ENCODE data around the gene RTF2.

Gene RTF2

GRCh38 chr20:56453352-56453751 is 15.1 kb upstream of the RTF2 start:
- Histone ChIP-seq H3K27me3 (replicated peaks; ENCODE audit: insufficient read depth, low read length) (no peaks in the 10 kb centered on the region), H3K27ac (ENCODE audit: low read length) (no peak overlapping the region), H2AFZ (ENCODE audit: low read length) (0 out of 2 replicates have a peak overlapping the region, but pooled peaks have one; percentile 35), H3K4me1 (ENCODE audit: low read length) (no peaks in the 10 kb centered on the region), H3K36me3 (replicated peaks; ENCODE audit: insufficient read depth, low read length) (no peaks in the 10 kb centered on the region), H4K20me1 (ENCODE audit: insufficient read depth, low read length) (no peaks in the 10 kb centered on the region), H3K9ac (ENCODE audit: low read length) (no peak overlapping the region), H3K9me2 (replicated peaks; ENCODE audit: insufficient read depth, low read length) (no peaks in the 10 kb centered on the region), H3F3A (ENCODE audit: insufficient read depth, low read length) (no peaks in the 10 kb centered on the region), H3K4me3 (ENCODE audit: low read length) (no peak overlapping the region), H3K79me2 (ENCODE audit: low read length) (no peaks in the 10 kb centered on the region), H3K9me3 (replicated peaks; ENCODE audit: insufficient read depth, low read length) (no peaks in the 10 kb centered on the region), H3K4me2 (ENCODE audit: low read depth, low read length) (no peak overlapping the region)
- no peak for DNase-seq
- TF ChIP-seq EZH2phosphoT487 (IDR thresholded peaks at IDR 0.05; ENCODE audit: low read length) (no peak), EZH2 (optimal IDR thresholded peaks at IDR 0.05; ENCODE audit: low read depth, low read length) (no peak)
- TF ChIP-seq, protein P1, sequence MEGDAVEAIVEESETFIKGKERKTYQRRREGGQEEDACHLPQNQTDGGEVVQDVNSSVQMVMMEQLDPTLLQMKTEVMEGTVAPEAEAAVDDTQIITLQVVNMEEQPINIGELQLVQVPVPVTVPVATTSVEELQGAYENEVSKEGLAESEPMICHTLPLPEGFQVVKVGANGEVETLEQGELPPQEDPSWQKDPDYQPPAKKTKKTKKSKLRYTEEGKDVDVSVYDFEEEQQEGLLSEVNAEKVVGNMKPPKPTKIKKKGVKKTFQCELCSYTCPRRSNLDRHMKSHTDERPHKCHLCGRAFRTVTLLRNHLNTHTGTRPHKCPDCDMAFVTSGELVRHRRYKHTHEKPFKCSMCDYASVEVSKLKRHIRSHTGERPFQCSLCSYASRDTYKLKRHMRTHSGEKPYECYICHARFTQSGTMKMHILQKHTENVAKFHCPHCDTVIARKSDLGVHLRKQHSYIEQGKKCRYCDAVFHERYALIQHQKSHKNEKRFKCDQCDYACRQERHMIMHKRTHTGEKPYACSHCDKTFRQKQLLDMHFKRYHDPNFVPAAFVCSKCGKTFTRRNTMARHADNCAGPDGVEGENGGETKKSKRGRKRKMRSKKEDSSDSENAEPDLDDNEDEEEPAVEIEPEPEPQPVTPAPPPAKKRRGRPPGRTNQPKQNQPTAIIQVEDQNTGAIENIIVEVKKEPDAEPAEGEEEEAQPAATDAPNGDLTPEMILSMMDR (IDR thresholded peaks at IDR 0.05; ENCODE audit: low read length): no peak

DNA sequence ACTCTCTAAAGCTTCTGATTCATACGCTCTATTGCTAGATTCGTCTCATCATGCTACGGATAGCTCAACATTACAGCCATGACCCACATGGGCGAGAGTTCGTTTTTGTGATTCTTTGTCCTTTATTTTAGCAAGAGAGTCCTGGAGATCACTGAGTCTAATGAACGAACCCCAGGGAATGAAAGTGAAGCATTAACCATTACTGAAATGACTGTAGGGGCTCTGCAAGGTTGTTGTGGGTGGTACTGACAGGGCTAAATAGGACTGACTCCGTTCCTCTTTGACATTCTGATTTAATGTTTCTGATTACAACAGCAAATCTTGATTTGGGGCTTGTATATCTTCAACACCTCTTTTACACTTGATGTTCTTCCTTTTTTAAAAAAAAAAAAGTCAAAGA is 13.7 kb upstream of the RTF2 start:
- H3K4me2 ChIP-seq (ENCODE audit: low read depth, low read length): no peak overlapping the region
- H3K4me1 ChIP-seq (ENCODE audit: low read length): no peaks in the 10 kb centered on the region
- H3K9me2 ChIP-seq (replicated peaks; ENCODE audit: insufficient read depth, low read length): no peaks in the 10 kb centered on the region
- H3K36me3 ChIP-seq (replicated peaks; ENCODE audit: insufficient read depth, low read length): no peaks in the 10 kb centered on the region
- H3F3A ChIP-seq (ENCODE audit: insufficient read depth, low read length): no peaks in the 10 kb centered on the region
- H3K27me3 ChIP-seq (replicated peaks; ENCODE audit: insufficient read depth, low read length): no peaks in the 10 kb centered on the region
- no peaks in the 10 kb centered on the region for H3K9me3 ChIP-seq (replicated peaks; ENCODE audit: insufficient read depth, low read length)
- H4K20me1 ChIP-seq (ENCODE audit: insufficient read depth, low read length): no peaks in the 10 kb centered on the region
- no peak overlapping the region for H3K27ac ChIP-seq (ENCODE audit: low read length)
- no peak for DNase-seq
- TF ChIP-seq EZH2phosphoT487 (IDR thresholded peaks at IDR 0.05; ENCODE audit: low read length) (no peak), EZH2 (optimal IDR thresholded peaks at IDR 0.05; ENCODE audit: low read depth, low read length) (no peak)
- TF ChIP-seq, protein P1 (IDR thresholded peaks at IDR 0.05; ENCODE audit: low read length): no peak
- H3K9ac ChIP-seq (ENCODE audit: low read length): no peak overlapping the region
- H3K4me3 ChIP-seq (ENCODE audit: low read length): no peak overlapping the region
- no peaks in the 10 kb centered on the region for H3K79me2 ChIP-seq (ENCODE audit: low read length)
- no peak overlapping the region for H2AFZ ChIP-seq (ENCODE audit: low read length)

DNA sequence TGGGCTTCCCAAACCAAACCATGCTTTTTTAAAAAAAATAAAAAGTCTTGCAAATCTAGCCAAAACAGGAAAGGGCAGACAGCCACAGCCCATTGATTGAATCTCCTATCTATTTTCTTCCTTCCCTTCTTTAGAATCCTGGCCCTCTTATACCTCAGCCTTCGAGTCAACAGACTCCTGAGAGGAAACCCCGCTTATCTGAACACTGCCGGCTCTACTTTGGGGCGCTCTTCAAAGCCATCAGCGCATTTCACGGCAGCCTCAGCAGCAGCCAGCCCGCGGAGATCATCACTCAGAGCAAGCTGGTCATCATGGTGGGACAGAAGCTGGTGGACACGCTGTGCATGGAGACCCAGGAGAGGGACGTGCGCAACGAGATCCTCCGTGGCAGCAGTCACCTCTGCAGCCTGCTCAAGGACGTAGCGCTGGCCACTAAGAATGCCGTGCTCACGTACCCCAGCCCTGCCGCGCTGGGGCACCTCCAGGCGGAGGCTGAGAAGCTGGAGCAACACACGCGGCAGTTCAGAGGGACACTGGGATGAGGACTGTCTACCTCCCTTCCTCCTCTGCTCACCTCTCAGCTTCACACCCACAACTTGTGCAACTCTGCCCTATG is 10.1 kb upstream of the RTF2 start:
- Histone ChIP-seq H3K27me3 (replicated peaks; ENCODE audit: insufficient read depth, low read length) (no peaks in the 10 kb centered on the region; the same call in 1 of the 2 replicates), H3K9ac (ENCODE audit: low read length) (no peak overlapping the region), H3K4me2 (ENCODE audit: low read depth, low read length) (no peak overlapping the region), H2AFZ (ENCODE audit: low read length) (no peak overlapping the region), H4K20me1 (ENCODE audit: insufficient read depth, low read length) (no peaks in the 10 kb centered on the region), H3K4me3 (ENCODE audit: low read length) (no peak overlapping the region), H3K27ac (ENCODE audit: low read length) (no peak overlapping the region), H3K4me1 (ENCODE audit: low read length) (no peaks in the 10 kb centered on the region), H3K9me3 (replicated peaks; ENCODE audit: insufficient read depth, low read length) (no peaks in the 10 kb centered on the region), H3K36me3 (replicated peaks; ENCODE audit: insufficient read depth, low read length) (no peaks in the 10 kb centered on the region), H3F3A (ENCODE audit: insufficient read depth, low read length) (no peaks in the 10 kb centered on the region), H3K79me2 (ENCODE audit: low read length) (no peaks in the 10 kb centered on the region), H3K9me2 (replicated peaks; ENCODE audit: insufficient read depth, low read length) (no peaks in the 10 kb centered on the region)
- TF ChIP-seq EZH2phosphoT487 (IDR thresholded peaks at IDR 0.05; ENCODE audit: low read length): no peak
- TF ChIP-seq, protein P1 (IDR thresholded peaks at IDR 0.05; ENCODE audit: low read length): no peak
- TF ChIP-seq EZH2 (optimal IDR thresholded peaks at IDR 0.05; ENCODE audit: low read depth, low read length): no peak
- no peak for DNase-seq

Measured in MM.1S (cell line).